Activated naive CD4-positive, alpha-beta T cell treated with anti-CD3 and anti-CD28 coated beads, Interleukin-2, amount 50 U/mL, for 72 hours (primary cell): Measurements from ENCODE around the gene DCAF4L1. TPM values are rescaled to one million over a fixed set of nuclear protein-coding genes. Genes with fewer than 3 reads are reported as not detected.

ENCODE experiments used
- total RNA-seq, 2 donors: library from RNA; stranded (reverse); gene quantifications; one replicate each; pipeline ENCODE4 v1.2.3, GENCODE V29; 2022

Gene DCAF4L1
- total RNA-seq, 2 donors from 2014 or later: 0.21 to 0.27 TPM

Other genes with a start within 250 kb of the DCAF4L1 start
- gene PHOX2B, start 233.0 kb upstream of the DCAF4L1 start, total RNA-seq: not detected
- gene TMEM33, start 46.3 kb upstream of the DCAF4L1 start, total RNA-seq: 10 to 100 TPM; 38.7 to 45.6 TPM
- 10 to 100 TPM; 23.5 to 59.4 TPM for gene SLC30A9, start 8.8 kb downstream of the DCAF4L1 start, total RNA-seq
- under 1 TPM; 0.09 to 0.82 TPM for gene BEND4, start 170.9 kb downstream of the DCAF4L1 start, total RNA-seq